ENCODE measurements around the gene ZNF410. TPM values are rescaled to one million over a fixed set of nuclear protein-coding genes. Genes with fewer than 3 reads are reported as not detected.

Gene ZNF410
- total and polyA plus RNA-seq, 2 of the 13 experiments (the other 11 are each of a cell fraction or from before 2014, with no cell fraction given) = 19.2 to 44.3 TPM

DNA sequence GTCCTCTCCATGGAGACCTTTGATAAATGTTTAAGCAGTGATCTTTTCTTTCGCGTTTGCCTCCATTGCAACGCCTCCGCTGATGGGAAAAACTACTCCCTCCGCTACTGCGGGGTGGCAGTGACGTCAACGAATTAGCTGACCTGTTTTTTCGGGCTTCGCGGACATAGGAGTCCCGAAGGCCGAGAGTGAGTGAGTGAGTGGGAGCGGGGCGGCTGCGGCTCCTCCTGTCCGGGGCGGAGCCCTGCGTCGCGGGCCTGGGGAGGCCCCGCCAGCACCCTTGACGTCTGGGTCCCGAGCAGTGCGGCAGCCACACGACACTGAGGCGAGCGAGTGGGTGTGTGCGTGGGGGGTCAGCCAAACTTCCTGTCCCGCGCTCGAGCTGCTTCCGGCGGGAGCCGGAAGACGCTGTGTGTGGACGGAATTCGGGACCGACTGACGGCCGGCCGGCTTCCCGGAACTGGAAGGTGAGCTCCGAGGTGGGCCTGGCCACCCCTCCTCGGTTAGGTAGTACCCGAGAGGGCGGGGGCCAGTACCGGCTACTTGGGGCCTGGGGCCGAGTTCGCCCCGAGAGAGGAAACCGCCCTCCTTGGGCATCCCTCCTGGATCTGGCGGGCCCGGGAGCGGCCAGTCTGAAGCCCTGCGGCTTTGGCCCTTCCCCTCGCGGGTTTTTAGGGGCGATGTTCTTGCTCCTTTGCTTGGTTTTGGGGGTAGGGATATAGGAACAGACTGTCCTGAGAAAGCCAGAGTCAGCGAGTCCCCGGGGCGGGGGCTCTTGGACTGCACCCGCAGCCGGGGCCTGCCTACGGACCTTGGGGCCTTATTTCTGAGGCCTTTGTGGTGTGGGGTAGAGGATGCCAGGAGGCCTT lies at the start of gene ZNF410 (continued):
- TF ChIP-seq, protein P1, sequence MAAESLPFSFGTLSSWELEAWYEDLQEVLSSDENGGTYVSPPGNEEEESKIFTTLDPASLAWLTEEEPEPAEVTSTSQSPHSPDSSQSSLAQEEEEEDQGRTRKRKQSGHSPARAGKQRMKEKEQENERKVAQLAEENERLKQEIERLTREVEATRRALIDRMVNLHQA (CRISPR knock-in tag; IDR thresholded peaks at IDR 0.05) = no peak
- TF ChIP-seq ZNF10 (CRISPR knock-in tag; IDR thresholded peaks at IDR 0.05; ENCODE audit: borderline replicate concordance, low read depth) = no peak
- peak; percentile 95 for TF ChIP-seq HDAC1 (CRISPR knock-in tag; IDR thresholded peaks at IDR 0.05)
- 0 out of 2 replicates have a peak, but pooled peaks have one; percentile 50 for TF ChIP-seq GTF3A (CRISPR knock-in tag; conservative IDR thresholded peaks at IDR 0.05)
- TF ChIP-seq, protein P2, sequence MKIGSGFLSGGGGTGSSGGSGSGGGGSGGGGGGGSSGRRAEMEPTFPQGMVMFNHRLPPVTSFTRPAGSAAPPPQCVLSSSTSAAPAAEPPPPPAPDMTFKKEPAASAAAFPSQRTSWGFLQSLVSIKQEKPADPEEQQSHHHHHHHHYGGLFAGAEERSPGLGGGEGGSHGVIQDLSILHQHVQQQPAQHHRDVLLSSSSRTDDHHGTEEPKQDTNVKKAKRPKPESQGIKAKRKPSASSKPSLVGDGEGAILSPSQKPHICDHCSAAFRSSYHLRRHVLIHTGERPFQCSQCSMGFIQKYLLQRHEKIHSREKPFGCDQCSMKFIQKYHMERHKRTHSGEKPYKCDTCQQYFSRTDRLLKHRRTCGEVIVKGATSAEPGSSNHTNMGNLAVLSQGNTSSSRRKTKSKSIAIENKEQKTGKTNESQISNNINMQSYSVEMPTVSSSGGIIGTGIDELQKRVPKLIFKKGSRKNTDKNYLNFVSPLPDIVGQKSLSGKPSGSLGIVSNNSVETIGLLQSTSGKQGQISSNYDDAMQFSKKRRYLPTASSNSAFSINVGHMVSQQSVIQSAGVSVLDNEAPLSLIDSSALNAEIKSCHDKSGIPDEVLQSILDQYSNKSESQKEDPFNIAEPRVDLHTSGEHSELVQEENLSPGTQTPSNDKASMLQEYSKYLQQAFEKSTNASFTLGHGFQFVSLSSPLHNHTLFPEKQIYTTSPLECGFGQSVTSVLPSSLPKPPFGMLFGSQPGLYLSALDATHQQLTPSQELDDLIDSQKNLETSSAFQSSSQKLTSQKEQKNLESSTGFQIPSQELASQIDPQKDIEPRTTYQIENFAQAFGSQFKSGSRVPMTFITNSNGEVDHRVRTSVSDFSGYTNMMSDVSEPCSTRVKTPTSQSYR (CRISPR knock-in tag; IDR thresholded peaks at IDR 0.05; ENCODE audit: borderline replicate concordance) = peak; percentile 51; the same call in 1 of the 2 replicates
- peak; percentile 86 for TF ChIP-seq KDM5A (IDR thresholded peaks at IDR 0.05; ENCODE audit: borderline replicate concordance, low read length)
- TF ChIP-seq, protein P3, sequence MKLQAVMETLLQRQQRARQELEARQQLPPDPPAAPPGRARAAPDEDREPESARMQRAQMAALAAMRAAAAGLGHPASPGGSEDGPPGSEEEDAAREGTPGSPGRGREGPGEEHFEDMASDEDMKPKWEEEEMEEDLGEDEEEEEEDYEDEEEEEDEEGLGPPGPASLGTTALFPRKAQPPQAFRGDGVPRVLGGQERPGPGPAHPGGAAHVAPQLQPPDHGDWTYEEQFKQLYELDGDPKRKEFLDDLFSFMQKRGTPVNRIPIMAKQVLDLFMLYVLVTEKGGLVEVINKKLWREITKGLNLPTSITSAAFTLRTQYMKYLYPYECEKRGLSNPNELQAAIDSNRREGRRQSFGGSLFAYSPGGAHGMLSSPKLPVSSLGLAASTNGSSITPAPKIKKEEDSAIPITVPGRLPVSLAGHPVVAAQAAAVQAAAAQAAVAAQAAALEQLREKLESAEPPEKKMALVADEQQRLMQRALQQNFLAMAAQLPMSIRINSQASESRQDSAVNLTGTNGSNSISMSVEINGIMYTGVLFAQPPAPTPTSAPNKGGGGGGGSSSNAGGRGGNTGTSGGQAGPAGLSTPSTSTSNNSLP (IDR thresholded peaks at IDR 0.05; ENCODE audit: low read depth, low read length) = no peak
- TF ChIP-seq, protein P4, sequence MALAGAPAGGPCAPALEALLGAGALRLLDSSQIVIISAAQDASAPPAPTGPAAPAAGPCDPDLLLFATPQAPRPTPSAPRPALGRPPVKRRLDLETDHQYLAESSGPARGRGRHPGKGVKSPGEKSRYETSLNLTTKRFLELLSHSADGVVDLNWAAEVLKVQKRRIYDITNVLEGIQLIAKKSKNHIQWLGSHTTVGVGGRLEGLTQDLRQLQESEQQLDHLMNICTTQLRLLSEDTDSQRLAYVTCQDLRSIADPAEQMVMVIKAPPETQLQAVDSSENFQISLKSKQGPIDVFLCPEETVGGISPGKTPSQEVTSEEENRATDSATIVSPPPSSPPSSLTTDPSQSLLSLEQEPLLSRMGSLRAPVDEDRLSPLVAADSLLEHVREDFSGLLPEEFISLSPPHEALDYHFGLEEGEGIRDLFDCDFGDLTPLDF (CRISPR knock-in tag; IDR thresholded peaks at IDR 0.05) = peak; percentile 93
- 0 out of 2 replicates have a peak, but pooled peaks have one; percentile 59 for TF ChIP-seq ISX (CRISPR knock-in tag; conservative IDR thresholded peaks at IDR 0.05)
- peak; percentile 66; the same call in 1 of the 2 replicates for TF ChIP-seq ZNF441 (CRISPR knock-in tag; IDR thresholded peaks at IDR 0.05; ENCODE audit: borderline replicate concordance)
- TF ChIP-seq, protein P5, sequence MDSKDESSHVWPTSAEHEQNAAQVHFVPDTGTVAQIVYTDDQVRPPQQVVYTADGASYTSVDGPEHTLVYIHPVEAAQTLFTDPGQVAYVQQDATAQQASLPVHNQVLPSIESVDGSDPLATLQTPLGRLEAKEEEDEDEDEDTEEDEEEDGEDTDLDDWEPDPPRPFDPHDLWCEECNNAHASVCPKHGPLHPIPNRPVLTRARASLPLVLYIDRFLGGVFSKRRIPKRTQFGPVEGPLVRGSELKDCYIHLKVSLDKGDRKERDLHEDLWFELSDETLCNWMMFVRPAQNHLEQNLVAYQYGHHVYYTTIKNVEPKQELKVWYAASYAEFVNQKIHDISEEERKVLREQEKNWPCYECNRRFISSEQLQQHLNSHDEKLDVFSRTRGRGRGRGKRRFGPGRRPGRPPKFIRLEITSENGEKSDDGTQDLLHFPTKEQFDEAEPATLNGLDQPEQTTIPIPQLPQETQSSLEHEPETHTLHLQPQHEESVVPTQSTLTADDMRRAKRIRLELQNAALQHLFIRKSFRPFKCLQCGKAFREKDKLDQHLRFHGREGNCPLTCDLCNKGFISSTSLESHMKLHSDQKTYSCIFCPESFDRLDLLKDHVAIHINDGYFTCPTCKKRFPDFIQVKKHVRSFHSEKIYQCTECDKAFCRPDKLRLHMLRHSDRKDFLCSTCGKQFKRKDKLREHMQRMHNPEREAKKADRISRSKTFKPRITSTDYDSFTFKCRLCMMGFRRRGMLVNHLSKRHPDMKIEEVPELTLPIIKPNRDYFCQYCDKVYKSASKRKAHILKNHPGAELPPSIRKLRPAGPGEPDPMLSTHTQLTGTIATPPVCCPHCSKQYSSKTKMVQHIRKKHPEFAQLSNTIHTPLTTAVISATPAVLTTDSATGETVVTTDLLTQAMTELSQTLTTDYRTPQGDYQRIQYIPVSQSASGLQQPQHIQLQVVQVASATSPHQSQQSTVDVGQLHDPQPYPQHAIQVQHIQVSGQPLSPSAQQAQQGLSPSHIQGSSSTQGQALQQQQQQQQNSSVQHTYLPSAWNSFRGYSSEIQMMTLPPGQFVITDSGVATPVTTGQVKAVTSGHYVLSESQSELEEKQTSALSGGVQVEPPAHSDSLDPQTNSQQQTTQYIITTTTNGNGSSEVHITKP (CRISPR knock-in tag; IDR thresholded peaks at IDR 0.05; ENCODE audit: low read depth) = peak; percentile 95
- TF ChIP-seq ZNF777 (CRISPR knock-in tag; IDR thresholded peaks at IDR 0.05) = peak; percentile 73
- TF ChIP-seq DMAP1 (CRISPR knock-in tag; IDR thresholded peaks at IDR 0.05) = peak; percentile 86
- no peak for TF ChIP-seq ZNF772 (CRISPR knock-in tag; IDR thresholded peaks at IDR 0.05)
- TF ChIP-seq, protein P6, sequence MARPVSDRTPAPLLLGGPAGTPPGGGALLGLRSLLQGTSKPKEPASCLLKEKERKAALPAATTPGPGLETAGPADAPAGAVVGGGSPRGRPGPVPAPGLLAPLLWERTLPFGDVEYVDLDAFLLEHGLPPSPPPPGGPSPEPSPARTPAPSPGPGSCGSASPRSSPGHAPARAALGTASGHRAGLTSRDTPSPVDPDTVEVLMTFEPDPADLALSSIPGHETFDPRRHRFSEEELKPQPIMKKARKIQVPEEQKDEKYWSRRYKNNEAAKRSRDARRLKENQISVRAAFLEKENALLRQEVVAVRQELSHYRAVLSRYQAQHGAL (CRISPR knock-in tag; IDR thresholded peaks at IDR 0.05; ENCODE audit: not compliant biosample characterization) = no peak

Measured in HepG2 (cell line).